T-cell (primary cell): ENCODE data around the gene RAB1B. TPM values are rescaled to one million over a fixed set of nuclear protein-coding genes. Genes with fewer than 3 reads are reported as not detected.

Experiments
- ATAC-seq, 4 experiments: fragments of 200-7000 bp in 3 of 4; fragments of 150-1000 bp in 1 of 4; cut with Tn5 transposase; replicated peaks in 1 of 4; 1 replicate in 3 of 4; 2 replicates in 1 of 4; pipeline ENCODE4 v1.10.0; 2021; ENCODE audit warnings: moderate library complexity in 3 of 4, mild to moderate bottlenecking in 2 of 4, moderate number of reproducible peaks in 1 of 4
- CTCF ChIA-PET, 2 donors: fragments of 300-600 bp; sonication (Branson Sonifier 250); formaldehyde crosslinking; loops; one replicate each; lab custom pipeline; 2022; ENCODE audit warnings: antibody characterized with exemption in 2 of 2; lab: Charles Lee
- POLR2A ChIA-PET, 2 donors: fragments of 300-600 bp; sonication (Branson Sonifier 250); formaldehyde crosslinking; loops; one replicate each; lab custom pipeline; 2022; ENCODE audit warnings: antibody characterized with exemption in 2 of 2; lab: Charles Lee
- DNase-seq, 35 experiments: peaks; one replicate each; pipeline versions ENCODE4 v3.0.0 to v3.0.0-alpha.2; 2013 to 2023
- H3K27ac ChIP-seq: one replicate; pipeline ENCODE4 v1.5.1; 2013; ENCODE audit warnings: low read length
- H3K27me3 ChIP-seq, 2 experiments: replicated peaks in 1 of 2; 1 replicate in 1 of 2; 2 replicates in 1 of 2; pipeline versions ENCODE4 v1.6.1 to v1.7.0; 2013; ENCODE audit warnings: low read length in 1 of 2, mixed read lengths in 1 of 2; ENCODE audit not compliant: control insufficient read depth in 2 of 2, insufficient read depth in 2 of 2; ENCODE audit errors: extremely low read depth in 1 of 2
- H3K36me3 ChIP-seq, 2 donors: 1 replicate in 1 of 2; 2 replicates in 1 of 2; pipeline versions ENCODE4 v1.6.1 to v1.7.0; 2013; ENCODE audit warnings: low read length in 1 of 2; ENCODE audit not compliant: control insufficient read depth in 2 of 2, insufficient read depth in 1 of 2; ENCODE audit errors: extremely low read depth in 1 of 2
- H3K4me1 ChIP-seq, 2 experiments: 1 replicate in 1 of 2; 2 replicates in 1 of 2; pipeline versions ENCODE4 v1.6.1 to v1.7.0; 2013; ENCODE audit warnings: low read length in 2 of 2, mixed read lengths in 1 of 2; ENCODE audit not compliant: insufficient read depth in 2 of 2, control insufficient read depth in 1 of 2; ENCODE audit errors: extremely low read depth in 1 of 2
- H3K4me3 ChIP-seq, 2 donors: 1 replicate in 1 of 2; 2 replicates in 1 of 2; pipeline versions ENCODE4 v1.5.1 to v1.7.0; 2013; ENCODE audit warnings: mild to moderate bottlenecking in 2 of 2, low read length in 1 of 2, moderate library complexity in 1 of 2; ENCODE audit not compliant: control insufficient read depth in 1 of 2; ENCODE audit errors: extremely low read depth in 1 of 2
- H3K9me3 ChIP-seq: 2 replicates; pipeline ENCODE4 v1.7.0; 2013
- H3K27ac Mint-ChIP-seq, 2 donors: one replicate each; pipeline ENCODE4 v1.8.0; 2020 to 2021; ENCODE audit warnings: mild to moderate bottlenecking in 2 of 2, mixed read lengths in 2 of 2
- H3K27me3 Mint-ChIP-seq, 2 donors: one replicate each; pipeline ENCODE4 v1.8.0; 2021 to 2022; ENCODE audit warnings: mixed read lengths in 2 of 2
- H3K36me3 Mint-ChIP-seq: one replicate; pipeline ENCODE4 v1.8.0; 2021; ENCODE audit warnings: mixed read lengths
- H3K4me1 Mint-ChIP-seq, 3 donors: one replicate each; pipeline ENCODE4 v1.8.0; 2020 to 2022; ENCODE audit warnings: mixed read lengths in 3 of 3, mild to moderate bottlenecking in 1 of 3
- H3K4me3 Mint-ChIP-seq, 3 donors: one replicate each; pipeline ENCODE4 v1.8.0; 2020 to 2022; ENCODE audit warnings: mild to moderate bottlenecking in 3 of 3, mixed read lengths in 3 of 3, moderate library complexity in 3 of 3
- H3K9me3 Mint-ChIP-seq, 3 donors: one replicate each; pipeline ENCODE4 v1.8.0; 2020 to 2022; ENCODE audit warnings: mixed read lengths in 3 of 3
- WGBS: methylation state at CpG from one replicate; pipeline ENCODE4 v1.1.5; 2013; ENCODE audit warnings: missing lambda C conversion rate; ENCODE audit not compliant: insufficient coverage; 5-methylcytosine and 5-hydroxymethylcytosine counted together
- total RNA-seq, 35 experiments: library from RNA in 6 of 35; stranded (reverse) in 6 of 35; fragments of 120-200 nt in 1 of 35; gene quantifications; one replicate each; pipeline versions ENCODE4 v1.2.1 to v1.2.4 and lab custom pipeline; 2013 to 2026

RAB1B gene
- total RNA-seq, 5 donors from 2014 or later (not counting 1 experiment from before 2014, with no cell fraction given): 60.7 to 98.8 (median 95.2) TPM

GRCh38 chr11:66294626-66295620 lies 26.5 kb downstream of the RAB1B start:
- Histone ChIP-seq H3K27ac (no peak overlapping the region), H3K36me3 (no peaks in the 10 kb centered on the region), H3K4me3 (no peak overlapping the region), H3K4me1 (peaks cover 0 to 19% of the 10 kb centered on the region in 2 experiments), H3K27me3 (peaks cover 0 to 46% of the 10 kb centered on the region in 2 experiments), H3K9me3 (no peaks in the 10 kb centered on the region)
- peaks cover 12 to 21% of the 10 kb centered on the region in 2 donors for H3K27me3 Mint-ChIP-seq
- WGBS: 81% methylated on average over 120 of the region's 123 CpGs
- no peaks in the 10 kb centered on the region for H3K36me3 Mint-ChIP-seq
- no peak overlapping the region for H3K4me3 Mint-ChIP-seq
- no peak for DNase-seq
- ChIA-PET POLR2A (no interaction called here), CTCF (no interaction called here)
- H3K4me1 Mint-ChIP-seq: peaks cover 16 to 18% (median 17%) of the 10 kb centered on the region in 3 donors
- no peaks in the 10 kb centered on the region for H3K9me3 Mint-ChIP-seq
- no peak for ATAC-seq
- no peak overlapping the region for H3K27ac Mint-ChIP-seq

GRCh38 chr11:66297610-66298009 lies 29.2 kb downstream of the RAB1B start:
- peaks cover 3 to 4% (median 3%) of the 10 kb centered on the region in 3 donors for H3K4me1 Mint-ChIP-seq
- Histone ChIP-seq H3K4me3 (no peak overlapping the region), H3K9me3 (no peaks in the 10 kb centered on the region), H3K36me3 (no peaks in the 10 kb centered on the region), H3K27ac (no peak overlapping the region), H3K27me3 (peaks cover 0 to 33% of the 10 kb centered on the region in 2 experiments), H3K4me1 (peaks cover 0 to under 1% of the 10 kb centered on the region in 2 experiments)
- ChIA-PET POLR2A (no interaction called here), CTCF (interaction anchor here in 1 of 2 donors (0.6 to 0.7 kb wide), 2 partner anchors 235 to 372 kb away, joined by 3 read pairs; no protein-coding TSS in a partner anchor)
- H3K9me3 Mint-ChIP-seq: no peaks in the 10 kb centered on the region
- peaks cover 9 to 14% of the 10 kb centered on the region in 2 donors for H3K27me3 Mint-ChIP-seq
- H3K4me3 Mint-ChIP-seq: no peak overlapping the region
- ATAC-seq: no peak
- no peaks in the 10 kb centered on the region for H3K36me3 Mint-ChIP-seq
- WGBS: 70% methylated on average over 5 of the region's 8 CpGs
- no peak for DNase-seq
- no peak overlapping the region for H3K27ac Mint-ChIP-seq

- Mint-ChIP-seq H3K4me1 (no peaks in the 10 kb centered on the region), H3K4me3 (no peak overlapping the region), H3K9me3 (no peaks in the 10 kb centered on the region), H3K36me3 (no peaks in the 10 kb centered on the region), H3K27me3 (peaks cover 0 to 3% of the 10 kb centered on the region in 2 donors), H3K27ac (no peak overlapping the region)
- H3K36me3 ChIP-seq: no peaks in the 10 kb centered on the region
- no peaks in the 10 kb centered on the region for H3K9me3 ChIP-seq
- H3K4me1 ChIP-seq: no peaks in the 10 kb centered on the region
- ChIA-PET POLR2A (no interaction called here), CTCF (interaction anchor here in 1 of 2 donors (1.4 kb wide), 1 partner anchor 13 kb away, joined by 3 read pairs; no protein-coding TSS in a partner anchor)
- no peak overlapping the region for H3K4me3 ChIP-seq
- no CpG with 5 or more reads among the region's 3 CpGs for WGBS
- ATAC-seq (no peak), DNase-seq (no peak)
- H3K27me3 ChIP-seq: peaks cover 0 to 20% of the 10 kb centered on the region in 2 experiments
- H3K27ac ChIP-seq: no peak overlapping the region
Measured at GRCh38 chr11:66299186-66299585, 30.7 kb downstream of the RAB1B start.

- Mint-ChIP-seq H3K4me1 (no peaks in the 10 kb centered on the region), H3K27me3 (no peaks in the 10 kb centered on the region), H3K9me3 (no peaks in the 10 kb centered on the region), H3K36me3 (no peaks in the 10 kb centered on the region), H3K4me3 (no peak overlapping the region), H3K27ac (no peak overlapping the region)
- 83% methylated on average over 7 of the region's 12 CpGs for WGBS
- DNase-seq: no peak
- Histone ChIP-seq H3K27me3 (peaks cover 0 to 14% of the 10 kb centered on the region in 2 experiments), H3K36me3 (no peaks in the 10 kb centered on the region), H3K27ac (no peak overlapping the region), H3K4me3 (no peak overlapping the region), H3K4me1 (no peaks in the 10 kb centered on the region), H3K9me3 (no peaks in the 10 kb centered on the region)
- ChIA-PET CTCF (no interaction called here), POLR2A (no interaction called here)
- no peak for ATAC-seq
Measured at GRCh38 chr11:66302656-66303055, 34.2 kb downstream of the RAB1B start.

- H3K4me1 Mint-ChIP-seq: peaks cover 8 to 16% (median 13%) of the 10 kb centered on the region in 3 donors
- no peaks in the 10 kb centered on the region for H3K27me3 Mint-ChIP-seq
- ChIA-PET CTCF (no interaction called here), POLR2A (no interaction called here)
- WGBS: 33% methylated on average over 2 of the region's 3 CpGs
- ATAC-seq (no peak), DNase-seq (no peak)
- H3K27ac ChIP-seq: no peak overlapping the region
- peaks cover 7 to 31% of the 10 kb centered on the region in 2 experiments for H3K4me1 ChIP-seq
- H3K36me3 Mint-ChIP-seq: no peaks in the 10 kb centered on the region
- no peak overlapping the region for H3K4me3 ChIP-seq
- no peaks in the 10 kb centered on the region for H3K9me3 ChIP-seq
- no peak overlapping the region for H3K27ac Mint-ChIP-seq
- no peaks in the 10 kb centered on the region for H3K9me3 Mint-ChIP-seq
- no peaks in the 10 kb centered on the region for H3K36me3 ChIP-seq
- H3K4me3 Mint-ChIP-seq: no peak overlapping the region
- H3K27me3 ChIP-seq: peaks cover 0 to 12% of the 10 kb centered on the region in 2 experiments
Measured at GRCh38 chr11:66309475-66309874, 41.0 kb downstream of the RAB1B start.

GRCh38 chr11:66310324-66310723 lies 41.9 kb downstream of the RAB1B start:
- no peak for ATAC-seq

More at GRCh38 chr11:66310324-66310723, 41.9 kb downstream of the RAB1B start:
- Histone ChIP-seq H3K4me3 (no peak overlapping the region), H3K36me3 (no peaks in the 10 kb centered on the region), H3K27ac (no peak overlapping the region), H3K27me3 (peaks cover 0 to 12% of the 10 kb centered on the region in 2 experiments), H3K4me1 (peaks cover 7 to 39% of the 10 kb centered on the region in 2 experiments), H3K9me3 (no peaks in the 10 kb centered on the region)
- 91% methylated on average over 4 of the region's 8 CpGs for WGBS
- Mint-ChIP-seq H3K36me3 (no peaks in the 10 kb centered on the region), H3K4me1 (peaks cover 16 to 22% (median 20%) of the 10 kb centered on the region in 3 donors), H3K27ac (no peak overlapping the region), H3K9me3 (no peaks in the 10 kb centered on the region), H3K4me3 (no peak overlapping the region), H3K27me3 (peaks cover 0 to under 1% of the 10 kb centered on the region in 2 donors)
- ChIA-PET CTCF (interaction anchor here in 1 of 2 donors (3.2 kb wide), 1 partner anchor 76 kb away, joined by 25 read pairs; no protein-coding TSS in a partner anchor), POLR2A (interaction anchor here in 1 of 2 donors (0.7 kb wide), 1 partner anchor 741 kb away, joined by 6 read pairs; no protein-coding TSS in a partner anchor)
- no peak for DNase-seq
